Measurements from ENCODE around the gene CLPX. TPM values are rescaled to one million over a fixed set of nuclear protein-coding genes. Genes with fewer than 3 reads are reported as not detected.
A peak's percentile ranks its signal among the peaks of the same experiment; 100 is the strongest.

CLPX gene
- polyA plus RNA-seq, 1 experiment: 13.3 TPM

GRCh38 chr15:65217526-65218482 is 32.7 kb upstream of the CLPX start:
- CTCF ChIA-PET: no interaction called here
- TF ChIP-seq CTCF (IDR thresholded peaks at IDR 0.05; ENCODE audit: insufficient read depth, low read depth, low read length): no peak
- peaks cover under 1% of the 10 kb centered on the region; the same call in 1 of the 2 replicates for H3K27me3 ChIP-seq (ENCODE audit: control insufficient read depth, insufficient read depth, low read length)
- H3K4me3 ChIP-seq (ENCODE audit: low read depth, low read length): no peak overlapping the region
- no peak for DNase-seq (ENCODE audit: low read depth)
- POLR2A ChIA-PET: no interaction called here
- no peaks in the 10 kb centered on the region for H3K36me3 ChIP-seq (ENCODE audit: control insufficient read depth, insufficient read depth, low read length)

DNA sequence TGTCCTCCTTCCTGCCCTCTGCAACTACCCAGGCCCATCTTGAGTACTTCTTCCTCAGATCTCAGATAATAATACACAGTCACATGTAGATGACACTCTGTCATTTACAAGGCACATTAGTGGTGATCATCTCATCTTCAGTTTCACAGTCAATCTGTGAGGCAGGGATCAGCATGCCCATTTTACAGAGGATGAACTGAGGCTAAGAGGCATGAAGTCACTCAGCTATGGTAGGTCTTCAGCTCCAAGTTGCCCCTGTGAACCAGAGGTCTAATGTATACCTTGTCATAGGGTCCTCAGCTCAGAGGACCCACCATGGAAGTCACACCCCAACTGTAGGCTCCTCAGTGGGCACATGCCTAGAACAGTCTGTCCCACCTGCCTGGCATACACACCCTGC is 30.4 kb upstream of the CLPX start:
- TF ChIP-seq CTCF (IDR thresholded peaks at IDR 0.05; ENCODE audit: insufficient read depth, low read depth, low read length): no peak
- H3K27me3 ChIP-seq (ENCODE audit: control insufficient read depth, insufficient read depth, low read length): no peaks in the 10 kb centered on the region
- no peak for DNase-seq (ENCODE audit: low read depth)
- POLR2A ChIA-PET: no interaction called here
- CTCF ChIA-PET: interaction anchor here (1.4 kb wide), 1 partner anchor 9 kb away, joined by 3 read pairs; no protein-coding TSS in a partner anchor
- no peaks in the 10 kb centered on the region for H3K36me3 ChIP-seq (ENCODE audit: control insufficient read depth, insufficient read depth, low read length)
- H3K4me3 ChIP-seq (ENCODE audit: low read depth, low read length): no peak overlapping the region

DNA sequence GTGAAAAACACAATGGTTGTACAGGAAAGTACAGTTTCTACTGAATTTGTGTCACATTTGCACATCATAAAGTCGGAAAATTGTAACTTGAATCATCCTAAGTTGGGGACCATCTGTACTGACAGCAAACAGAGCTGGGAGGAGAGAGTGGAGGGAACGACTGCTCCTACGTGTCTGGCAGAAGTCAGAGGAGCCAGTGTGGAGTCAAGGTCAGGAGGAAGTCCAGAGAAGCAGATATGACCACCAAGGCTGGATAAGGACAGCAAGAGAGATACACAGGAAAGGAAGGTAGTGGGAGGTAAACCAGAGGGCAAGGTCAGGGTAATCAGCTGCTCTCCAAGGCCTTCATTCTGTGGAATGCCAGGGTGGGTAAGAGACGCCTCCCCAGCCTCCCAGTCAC is 28.9 kb upstream of the CLPX start:
- Histone ChIP-seq H3K36me3 (ENCODE audit: control insufficient read depth, insufficient read depth, low read length) (no peaks in the 10 kb centered on the region), H3K4me3 (ENCODE audit: low read depth, low read length) (no peak overlapping the region), H3K27me3 (ENCODE audit: control insufficient read depth, insufficient read depth, low read length) (no peaks in the 10 kb centered on the region)
- TF ChIP-seq CTCF (IDR thresholded peaks at IDR 0.05; ENCODE audit: insufficient read depth, low read depth, low read length): no peak
- CTCF ChIA-PET: interaction anchor here (1.6 kb wide), 1 partner anchor 12 kb away, joined by 3 read pairs; no protein-coding TSS in a partner anchor
- no peak for DNase-seq (ENCODE audit: low read depth)
- POLR2A ChIA-PET: no interaction called here

DNA sequence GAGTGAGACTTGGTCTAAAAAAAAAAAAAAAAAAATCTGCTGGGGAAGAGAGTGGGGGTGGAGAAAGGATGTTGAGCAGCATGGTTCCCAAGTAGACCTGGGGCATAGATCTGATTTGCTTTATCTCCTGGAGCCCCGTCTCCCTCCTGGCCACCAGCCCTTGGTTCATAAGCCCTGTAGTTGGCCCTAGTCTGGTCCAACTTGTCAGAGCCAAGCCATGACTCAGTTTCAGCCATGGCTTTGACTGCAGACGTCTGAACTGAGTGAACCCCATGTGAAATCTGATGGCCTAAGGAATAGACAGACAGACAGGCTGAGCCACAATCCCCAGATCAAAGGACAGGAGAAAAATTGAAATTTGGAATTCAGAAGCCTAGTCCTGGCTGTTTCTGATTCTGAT is 28.1 kb upstream of the CLPX start:
- no peak for DNase-seq (ENCODE audit: low read depth)
- ChIA-PET CTCF (interaction anchor here (1.6 kb wide), 1 partner anchor 13 kb away, joined by 3 read pairs; no protein-coding TSS in a partner anchor), POLR2A (no interaction called here)
- no peaks in the 10 kb centered on the region for H3K36me3 ChIP-seq (ENCODE audit: control insufficient read depth, insufficient read depth, low read length)
- H3K27me3 ChIP-seq (ENCODE audit: control insufficient read depth, insufficient read depth, low read length): no peaks in the 10 kb centered on the region
- no peak for TF ChIP-seq CTCF (IDR thresholded peaks at IDR 0.05; ENCODE audit: insufficient read depth, low read depth, low read length)
- no peak overlapping the region for H3K4me3 ChIP-seq (ENCODE audit: low read depth, low read length)

DNA sequence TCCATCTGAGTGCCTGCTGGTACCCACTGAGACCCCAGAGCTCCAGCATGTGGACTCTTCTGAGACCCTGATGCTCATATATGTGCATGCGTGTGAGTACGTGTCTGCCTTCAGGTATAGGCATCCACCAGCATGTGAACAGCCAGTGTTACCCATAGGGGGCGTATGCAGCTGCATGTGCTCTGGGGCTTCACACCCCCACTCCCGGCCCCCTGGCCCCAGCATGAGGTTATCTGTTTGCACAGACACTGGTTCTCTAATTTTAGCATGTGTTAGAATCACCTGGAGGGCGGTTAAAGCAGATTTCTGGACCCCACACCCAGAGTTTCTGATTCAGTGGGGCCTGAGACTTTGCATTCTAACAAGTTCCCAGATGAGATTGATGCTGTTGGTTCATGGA is 27.0 kb upstream of the CLPX start:
- no peak overlapping the region for H3K4me3 ChIP-seq (ENCODE audit: low read depth, low read length)
- no peaks in the 10 kb centered on the region for H3K36me3 ChIP-seq (ENCODE audit: control insufficient read depth, insufficient read depth, low read length)
- ChIA-PET CTCF (interaction anchor here (0.7 to 2.0 kb wide), 6 partner anchors 10 to 63 kb away, joined by 3 to 7 read pairs (median 3); no protein-coding TSS in a partner anchor), POLR2A (no interaction called here)
- peak; percentile 41 for TF ChIP-seq CTCF (IDR thresholded peaks at IDR 0.05; ENCODE audit: insufficient read depth, low read depth, low read length)
- H3K27me3 ChIP-seq (ENCODE audit: control insufficient read depth, insufficient read depth, low read length): peaks cover 3% of the 10 kb centered on the region
- no peak for DNase-seq (ENCODE audit: low read depth)

Measured in BJ (cell line).